ENCODE measurements around the gene ARFGEF2. TPM values are rescaled to one million over a fixed set of nuclear protein-coding genes. Genes with fewer than 3 reads are reported as not detected.
"Not testable (repeated sequence)": the region's sequence is repeated elsewhere in the genome, so short reads cannot be mapped to it uniquely, and the experiment has no call there.

Gene ARFGEF2
- total and polyA plus RNA-seq, 8 donors = 6.5 to 127 (median 33.6) TPM

- 78 to 82% (median 80%) methylated on average over 4 of the region's 4 CpGs for WGBS, 5 donors
- Histone ChIP-seq H3K4me3 (no peak overlapping the region), H3K9me3 (no peaks in the 10 kb centered on the region), H3K4me1 (no peaks in the 10 kb centered on the region), H3K27ac (no peak overlapping the region), H3K36me3 (no peaks in the 10 kb centered on the region), H3K27me3 (no peaks in the 10 kb centered on the region)
- no peak for DNase-seq
- intact Hi-C loops (cut with DNase I; ENCODE audit: low total_unique reads) = no loop called here
- TF ChIP-seq CTCF (IDR thresholded peaks at IDR 0.05) = no peak
- TF ChIP-seq POLR2A (IDR thresholded peaks at IDR 0.05) = no peak
- no peak for TF ChIP-seq POLR2AphosphoS5 (IDR thresholded peaks at IDR 0.05)
- no peak for TF ChIP-seq EP300 (IDR thresholded peaks at IDR 0.05)
Measured at GRCh38 chr20:48885237-48885636, 36.3 kb upstream of the ARFGEF2 start.

- 71 to 82% (median 72%) methylated on average over 3 of the region's 3 CpGs for WGBS, 5 donors
- H3K4me1 ChIP-seq = no peaks in the 10 kb centered on the region
- no peak overlapping the region for H3K4me3 ChIP-seq
- H3K9me3 ChIP-seq = no peaks in the 10 kb centered on the region
- no peak for TF ChIP-seq CTCF (IDR thresholded peaks at IDR 0.05)
- TF ChIP-seq POLR2A (IDR thresholded peaks at IDR 0.05) = no peak
- no peak for TF ChIP-seq EP300 (IDR thresholded peaks at IDR 0.05)
- no peak for TF ChIP-seq POLR2AphosphoS5 (IDR thresholded peaks at IDR 0.05)
- H3K27ac ChIP-seq = no peak overlapping the region
- no peak for DNase-seq
- H3K27me3 ChIP-seq = no peaks in the 10 kb centered on the region
- H3K36me3 ChIP-seq = no peaks in the 10 kb centered on the region
- intact Hi-C loops (cut with DNase I; ENCODE audit: low total_unique reads) = no loop called here
Measured at GRCh38 chr20:48886194-48886593, 35.3 kb upstream of the ARFGEF2 start.

- H3K9me3 ChIP-seq = no peaks in the 10 kb centered on the region
- intact Hi-C loops (cut with DNase I; ENCODE audit: low total_unique reads) = no loop called here
- TF ChIP-seq POLR2AphosphoS5 (IDR thresholded peaks at IDR 0.05) (no peak), CTCF (IDR thresholded peaks at IDR 0.05) (no peak), EP300 (IDR thresholded peaks at IDR 0.05) (no peak)
- WGBS, 5 donors = 80 to 91% (median 87%) methylated on average over 2 of the region's 2 CpGs
- H3K36me3 ChIP-seq = no peaks in the 10 kb centered on the region
- H3K4me3 ChIP-seq = no peak overlapping the region
- no peaks in the 10 kb centered on the region for H3K27me3 ChIP-seq
- no peak overlapping the region for H3K27ac ChIP-seq
- H3K4me1 ChIP-seq = no peaks in the 10 kb centered on the region
- no peak for DNase-seq
Measured at GRCh38 chr20:48886811-48887210, 34.7 kb upstream of the ARFGEF2 start.

- H3K36me3 ChIP-seq; intact Hi-C loops (cut with DNase I; ENCODE audit: low total_unique reads); H3K27ac ChIP-seq; H3K27me3 ChIP-seq; DNase-seq; H3K4me1 ChIP-seq; H3K9me3 ChIP-seq; H3K4me3 ChIP-seq: not testable (repeated sequence)
- WGBS, 5 donors = 82 to 91% (median 86%) methylated on average over 6 of the region's 6 CpGs
Measured at GRCh38 chr20:48888517-48888916, 33.0 kb upstream of the ARFGEF2 start.

GRCh38 chr20:48889140-48889790 is 32.2 kb upstream of the ARFGEF2 start:
- no peaks in the 10 kb centered on the region for H3K36me3 ChIP-seq
- peaks cover 0 to 7% (median 3%) of the 10 kb centered on the region in 4 donors for H3K9me3 ChIP-seq

More at GRCh38 chr20:48889140-48889790, 32.2 kb upstream of the ARFGEF2 start:
- Histone ChIP-seq H3K4me1 (no peaks in the 10 kb centered on the region), H3K27ac (no peak overlapping the region), H3K27me3 (no peaks in the 10 kb centered on the region), H3K4me3 (no peak overlapping the region)
- intact Hi-C loops (cut with DNase I; ENCODE audit: low total_unique reads) = no loop called here
- TF ChIP-seq POLR2A (IDR thresholded peaks at IDR 0.05) = no peak
- TF ChIP-seq EP300 (IDR thresholded peaks at IDR 0.05) = no peak
- no peak for TF ChIP-seq CTCF (IDR thresholded peaks at IDR 0.05)
- TF ChIP-seq POLR2AphosphoS5 (IDR thresholded peaks at IDR 0.05) = no peak
- DNase-seq = no peak
- 66 to 76% (median 73%) methylated on average over 3 of the region's 3 CpGs for WGBS, 5 donors

Measured in stomach (tissue), 9 donors.